Glutamatergic neuron (in vitro differentiated cells): ENCODE data around the gene SHB. TPM values are rescaled to one million over a fixed set of nuclear protein-coding genes. Genes with fewer than 3 reads are reported as not detected.

ENCODE experiments used
- DNase-seq: peaks from one replicate; pipeline ENCODE4 v3.0.0; 2022
- H3K27ac Mint-ChIP-seq: one replicate; pipeline ENCODE4 v1.8.0; 2020; ENCODE audit warnings: mild to moderate bottlenecking, mixed read lengths, inconsistent platforms; ENCODE audit not compliant: unreplicated experiment
- H3K27me3 Mint-ChIP-seq: one replicate; pipeline ENCODE4 v1.8.0; 2020; ENCODE audit warnings: mild to moderate bottlenecking, moderate library complexity, mixed read lengths, inconsistent platforms; ENCODE audit not compliant: unreplicated experiment
- H3K36me3 Mint-ChIP-seq: one replicate; pipeline ENCODE4 v1.8.0; 2020; ENCODE audit warnings: mild to moderate bottlenecking, mixed read lengths, inconsistent platforms; ENCODE audit not compliant: unreplicated experiment
- H3K4me1 Mint-ChIP-seq: one replicate; pipeline ENCODE4 v1.8.0; 2020; ENCODE audit warnings: mild to moderate bottlenecking, low read depth, mixed read lengths, inconsistent platforms; ENCODE audit not compliant: unreplicated experiment
- H3K4me3 Mint-ChIP-seq: one replicate; pipeline ENCODE4 v1.8.0; 2020; ENCODE audit warnings: mild to moderate bottlenecking, mixed read lengths, inconsistent platforms; ENCODE audit not compliant: unreplicated experiment
- H3K9me3 Mint-ChIP-seq: one replicate; pipeline ENCODE4 v1.8.0; 2020; ENCODE audit warnings: mild to moderate bottlenecking, moderate library complexity, mixed read lengths, inconsistent platforms; ENCODE audit not compliant: unreplicated experiment
- total RNA-seq: library from RNA; stranded (reverse); fragmentation: NEBNext Ultra II Directional; extraction: Animal tissue kit (Norgen Biotek cat#: 25700); gene quantifications from one replicate; pipeline ENCODE4 v1.2.1, GENCODE V29; 2021; ENCODE audit not compliant: unreplicated experiment
- TF ChIP-seq, protein P1 (sequence below): fragments of 200-600 bp; sonication (generic); IDR thresholded peaks from one replicate; pipeline ENCODE4 v1.5.0; 2021; ENCODE audit not compliant: partially characterized antibody, unreplicated experiment

The SHB gene
- total RNA-seq, 1 donor from 2014 or later, result 31.7 TPM

DNA sequence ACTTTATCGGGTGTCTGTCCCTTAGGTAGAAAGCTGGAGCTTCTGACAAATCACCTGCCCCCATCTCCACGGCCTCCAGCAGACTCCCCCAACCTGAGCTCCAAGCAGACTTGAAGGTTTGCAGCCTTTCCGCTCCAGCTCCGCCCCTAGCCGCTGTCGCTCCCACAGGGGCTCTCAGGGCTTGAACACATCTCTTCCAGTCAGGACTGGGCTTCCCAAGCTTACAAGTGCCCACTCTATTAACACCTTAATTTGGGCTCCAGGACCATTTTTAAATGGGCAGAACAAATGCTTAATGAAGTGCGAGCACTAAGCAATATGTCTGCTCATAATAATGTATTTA, 147.9 kb downstream of the SHB start:
- peaks cover 49% of the 10 kb centered on the region for H3K4me1 Mint-ChIP-seq
- peak overlapping the region; percentile 59 for H3K4me3 Mint-ChIP-seq

DNA sequence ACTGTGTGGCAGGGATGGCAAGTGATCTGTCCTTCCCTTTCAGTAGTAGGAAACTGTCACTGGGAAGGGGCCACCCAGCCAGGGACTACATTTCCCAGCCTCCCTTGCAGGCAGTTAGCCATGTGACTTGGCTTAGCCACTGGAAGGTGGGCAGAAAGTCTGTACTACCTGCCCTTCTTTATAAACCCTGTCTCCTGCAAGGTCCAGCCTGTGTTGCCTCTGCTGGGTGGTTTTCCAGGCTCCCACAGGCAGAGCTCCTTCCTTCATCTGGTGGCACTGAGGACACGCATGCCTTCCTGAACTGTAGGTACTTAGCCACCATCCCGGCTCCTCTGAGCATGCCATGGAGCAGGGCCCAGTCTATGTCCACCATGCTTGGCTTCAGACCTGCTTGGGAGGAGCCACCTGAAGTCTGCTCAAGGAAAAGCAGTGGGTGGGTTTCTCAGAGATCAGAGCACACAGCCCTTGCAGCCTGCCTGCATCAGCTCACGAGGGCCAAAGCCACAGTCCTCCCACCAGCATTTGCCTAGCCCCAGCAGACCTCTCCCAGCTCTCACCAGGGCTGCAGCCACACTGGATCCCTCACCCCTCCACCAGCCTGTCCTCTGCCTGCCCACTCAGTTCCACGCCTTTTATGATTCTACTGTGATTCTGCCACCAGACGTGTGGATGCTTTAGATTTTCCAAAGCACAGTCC, 148.4 kb downstream of the SHB start:
- peak overlapping the region; percentile 59 for H3K4me3 Mint-ChIP-seq
- H3K36me3 Mint-ChIP-seq, result peaks cover 5% of the 10 kb centered on the region
- H3K27me3 Mint-ChIP-seq, result peaks cover 6% of the 10 kb centered on the region
- H3K9me3 Mint-ChIP-seq, result peaks cover 15% of the 10 kb centered on the region
- peaks cover 46% of the 10 kb centered on the region for H3K4me1 Mint-ChIP-seq
- peak overlapping the region; percentile 70 for H3K27ac Mint-ChIP-seq
- DNase-seq, result peak; percentile 61
- TF ChIP-seq, protein P1, sequence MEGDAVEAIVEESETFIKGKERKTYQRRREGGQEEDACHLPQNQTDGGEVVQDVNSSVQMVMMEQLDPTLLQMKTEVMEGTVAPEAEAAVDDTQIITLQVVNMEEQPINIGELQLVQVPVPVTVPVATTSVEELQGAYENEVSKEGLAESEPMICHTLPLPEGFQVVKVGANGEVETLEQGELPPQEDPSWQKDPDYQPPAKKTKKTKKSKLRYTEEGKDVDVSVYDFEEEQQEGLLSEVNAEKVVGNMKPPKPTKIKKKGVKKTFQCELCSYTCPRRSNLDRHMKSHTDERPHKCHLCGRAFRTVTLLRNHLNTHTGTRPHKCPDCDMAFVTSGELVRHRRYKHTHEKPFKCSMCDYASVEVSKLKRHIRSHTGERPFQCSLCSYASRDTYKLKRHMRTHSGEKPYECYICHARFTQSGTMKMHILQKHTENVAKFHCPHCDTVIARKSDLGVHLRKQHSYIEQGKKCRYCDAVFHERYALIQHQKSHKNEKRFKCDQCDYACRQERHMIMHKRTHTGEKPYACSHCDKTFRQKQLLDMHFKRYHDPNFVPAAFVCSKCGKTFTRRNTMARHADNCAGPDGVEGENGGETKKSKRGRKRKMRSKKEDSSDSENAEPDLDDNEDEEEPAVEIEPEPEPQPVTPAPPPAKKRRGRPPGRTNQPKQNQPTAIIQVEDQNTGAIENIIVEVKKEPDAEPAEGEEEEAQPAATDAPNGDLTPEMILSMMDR, result no peak

More for the DNA sequence above, 147.9 kb downstream of the SHB start:
- TF ChIP-seq, protein P1, result no peak
- H3K27me3 Mint-ChIP-seq, result peaks cover 6% of the 10 kb centered on the region
- peak; percentile 52 for DNase-seq
- peaks cover 5% of the 10 kb centered on the region for H3K36me3 Mint-ChIP-seq
- peaks cover 14% of the 10 kb centered on the region for H3K9me3 Mint-ChIP-seq
- peak overlapping the region; percentile 70 for H3K27ac Mint-ChIP-seq

DNA sequence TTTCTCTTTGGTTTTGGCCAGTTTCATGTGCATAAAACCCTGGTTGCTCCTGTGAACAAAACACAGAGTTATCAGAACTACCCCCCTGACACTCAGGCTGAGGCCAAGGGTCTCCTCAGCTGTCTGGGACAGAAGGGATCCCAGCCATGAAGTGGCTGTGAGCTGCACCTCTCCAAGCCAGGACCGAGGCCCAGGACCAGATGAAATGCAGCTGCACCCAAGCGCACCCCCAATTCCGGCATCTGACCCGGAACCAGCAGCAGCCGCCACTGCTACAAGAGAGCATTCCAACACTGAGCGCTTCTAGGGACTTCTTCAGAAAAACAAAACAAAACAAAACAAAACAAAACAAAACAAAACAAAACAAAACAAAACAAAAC, 149.1 kb downstream of the SHB start:
- Mint-ChIP-seq H3K4me1 (peaks cover 45% of the 10 kb centered on the region), H3K27me3 (peaks cover 10% of the 10 kb centered on the region), H3K36me3 (peaks cover 5% of the 10 kb centered on the region), H3K27ac (peak overlapping the region; percentile 72), H3K4me3 (no peak overlapping the region), H3K9me3 (peaks cover 17% of the 10 kb centered on the region)
- DNase-seq, result no peak
- TF ChIP-seq, protein P1, result no peak

DNA sequence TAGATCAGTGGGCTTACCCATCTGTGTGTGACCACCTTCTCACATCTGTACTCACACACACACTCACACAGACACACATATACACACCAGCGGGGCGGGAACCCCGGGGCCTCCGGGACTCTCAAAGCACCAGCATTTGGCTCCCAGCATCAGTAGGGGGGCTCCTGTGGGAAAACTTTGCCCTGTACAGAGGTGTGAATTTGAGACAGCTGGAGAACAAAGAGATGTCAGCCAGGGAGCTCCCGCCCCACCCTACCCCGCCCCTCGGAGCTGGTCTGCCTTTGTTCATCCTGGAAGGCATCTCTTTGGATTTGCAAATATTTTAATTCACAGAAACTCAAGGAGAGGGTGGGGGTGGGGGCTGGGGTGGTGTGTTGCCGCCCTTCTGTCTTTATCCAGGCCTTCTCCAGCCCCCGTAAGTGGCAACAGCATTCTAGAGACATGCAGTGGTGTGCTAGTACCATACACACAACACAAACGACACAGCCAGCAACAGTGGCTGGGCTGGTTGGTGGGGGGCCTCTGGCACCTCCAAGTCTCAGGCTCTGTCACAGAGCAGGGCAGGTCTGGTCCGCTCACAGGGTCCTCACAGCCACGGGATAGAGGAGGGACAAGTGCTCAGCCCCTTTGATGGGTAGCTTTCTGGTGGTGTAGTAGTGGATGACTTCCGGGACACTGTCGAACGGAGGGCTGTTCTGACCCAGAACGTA, 149.6 kb downstream of the SHB start:
- no peak for DNase-seq
- H3K4me3 Mint-ChIP-seq, result no peak overlapping the region
- peak overlapping the region; percentile 72 for H3K27ac Mint-ChIP-seq
- TF ChIP-seq, protein P1, result no peak
- peaks cover 5% of the 10 kb centered on the region for H3K36me3 Mint-ChIP-seq
- H3K4me1 Mint-ChIP-seq, result peaks cover 47% of the 10 kb centered on the region
- peaks cover 11% of the 10 kb centered on the region for H3K27me3 Mint-ChIP-seq
- H3K9me3 Mint-ChIP-seq, result peaks cover 18% of the 10 kb centered on the region

DNA sequence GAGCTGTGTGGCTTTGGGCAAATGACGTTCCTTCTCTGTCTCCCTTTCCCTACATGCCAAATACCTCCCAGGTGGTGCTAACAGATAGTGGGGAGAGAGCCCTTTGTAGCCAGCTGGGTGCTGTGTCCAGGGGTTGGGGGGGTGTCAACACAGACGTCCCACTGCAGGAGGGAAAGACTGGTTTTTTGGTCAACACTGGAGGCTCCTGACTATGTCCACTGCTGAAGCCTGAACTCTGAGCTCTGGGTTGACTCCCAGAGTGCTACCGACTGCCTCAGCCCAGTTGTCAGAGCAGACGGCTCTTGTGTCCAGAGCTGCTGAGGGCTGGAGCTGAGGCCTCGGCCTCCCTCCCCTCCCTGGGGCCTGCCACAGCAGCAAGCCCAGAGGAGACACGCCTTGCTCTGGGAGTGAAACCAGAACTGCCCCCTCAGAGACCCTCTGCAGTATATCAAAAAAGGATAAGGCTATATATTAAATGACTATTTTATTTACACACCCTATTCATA, 150.3 kb downstream of the SHB start:
- peaks cover 18% of the 10 kb centered on the region for H3K9me3 Mint-ChIP-seq
- H3K27ac Mint-ChIP-seq, result peak overlapping the region; percentile 69
- H3K27me3 Mint-ChIP-seq, result peaks cover 11% of the 10 kb centered on the region
- TF ChIP-seq, protein P1, result no peak
- no peak for DNase-seq
- H3K36me3 Mint-ChIP-seq, result peaks cover 5% of the 10 kb centered on the region
- peaks cover 46% of the 10 kb centered on the region for H3K4me1 Mint-ChIP-seq
- H3K4me3 Mint-ChIP-seq, result no peak overlapping the region
